Astrocyte of the cerebellum (primary cell): ENCODE measurements around the gene UEVLD.

Experiments
- DNase-seq: peaks from one replicate; pipeline ENCODE4 v3.0.0-alpha.2; 2011; ENCODE audit warnings: low read depth
- H3K4me3 ChIP-seq: 2 replicates; pipeline ENCODE4 v1.5.1; 2011; ENCODE audit warnings: mild to moderate bottlenecking, low read depth, low read length, moderate library complexity
- CTCF ChIP-seq: IDR thresholded peaks from 2 replicates; pipeline ENCODE4 v1.5.1; 2012; ENCODE audit warnings: low read length, low read depth, moderate library complexity, mild to moderate bottlenecking; ENCODE audit errors: missing control alignments
- in situ Hi-C: cut with HindIII; loops from 2 replicates; pipeline ENCODE4 v1.10.0; 2017; ENCODE audit warnings: low sequenced_read_pairs

The UEVLD gene

GRCh38 chr11:18492888-18493287, 95.6 kb downstream of the UEVLD start:
- in situ Hi-C loops: no loop called here
- no peak for DNase-seq
- no peak for TF ChIP-seq CTCF
- H3K4me3 ChIP-seq: no peak overlapping the region

GRCh38 chr11:18491924-18492323, 96.6 kb downstream of the UEVLD start:
- in situ Hi-C loops: no loop called here
- no peak for TF ChIP-seq CTCF
- DNase-seq: no peak
- H3K4me3 ChIP-seq: no peak overlapping the region

GRCh38 chr11:18490736-18491485, 97.6 kb downstream of the UEVLD start:
- no peak for DNase-seq
- no peak overlapping the region for H3K4me3 ChIP-seq
- in situ Hi-C loops: no loop called here
- no peak for TF ChIP-seq CTCF

GRCh38 chr11:18490319-18490718, 98.2 kb downstream of the UEVLD start:
- no peak for TF ChIP-seq CTCF
- no peak for DNase-seq
- in situ Hi-C loops: no loop called here
- no peak overlapping the region for H3K4me3 ChIP-seq

GRCh38 chr11:18485913-18486528, 102.5 kb downstream of the UEVLD start:
- TF ChIP-seq CTCF: no peak
- DNase-seq: no peak
- in situ Hi-C loops: no loop called here
- no peak overlapping the region for H3K4me3 ChIP-seq
